Gastroesophageal sphincter (tissue), 4 donors: ENCODE data around the gene TRAK2. TPM values are rescaled to one million over a fixed set of nuclear protein-coding genes. Genes with fewer than 3 reads are reported as not detected.
A peak's percentile ranks its signal among the peaks of the same experiment; 100 is the strongest.

ENCODE experiments used
- ATAC-seq: fragments of 150-250 bp; one replicate; pipeline ENCODE4 v1.9.1; 2016; ENCODE audit warnings: mild to moderate bottlenecking, moderate library complexity
- H3K27ac ChIP-seq, 4 donors: fragments of 200-600 bp; sonication (generic) in 3 of 4; 1 replicate in 3 of 4; 2 replicates in 1 of 4; pipeline ENCODE4 v1.5.1; 2016 to 2019
- H3K27me3 ChIP-seq: fragments of 200-600 bp; sonication (generic); one replicate; pipeline ENCODE4 v1.5.1; 2019
- H3K36me3 ChIP-seq, 2 donors: fragments of 200-600 bp; sonication (generic); one replicate each; pipeline ENCODE4 v1.5.1; 2019; ENCODE audit warnings: control low read depth in 1 of 2
- H3K4me1 ChIP-seq, 3 donors: fragments of 200-600 bp; sonication (generic); 1 replicate in 2 of 3; 2 replicates in 1 of 3; pipeline ENCODE4 v1.5.1; 2016 to 2019; ENCODE audit warnings: control low read depth in 2 of 3
- H3K4me3 ChIP-seq, 2 donors: fragments of 200-600 bp; sonication (generic); one replicate each; pipeline ENCODE4 v1.5.1; 2019; ENCODE audit warnings: mild to moderate bottlenecking in 1 of 2, moderate library complexity in 1 of 2
- H3K9me3 ChIP-seq, 3 donors: fragments of 200-600 bp; sonication (generic); one replicate each; pipeline ENCODE4 v1.5.1; 2017 to 2019; ENCODE audit warnings: control low read depth in 2 of 3
- EP300 ChIP-seq: sonication (generic); formaldehyde crosslinking; IDR thresholded peaks from one replicate; pipeline ENCODE4 v1.6.1; 2017; ENCODE audit warnings: antibody characterized with exemption, mild to moderate bottlenecking
- POLR2A ChIP-seq, 2 donors: fragments of 450-650 bp; IDR thresholded peaks; one replicate each; pipeline ENCODE4 v1.6.1; 2017; ENCODE audit warnings: antibody characterized with exemption in 2 of 2, mild to moderate bottlenecking in 2 of 2, moderate library complexity in 1 of 2
- POLR2AphosphoS5 ChIP-seq: sonication (generic); formaldehyde crosslinking; IDR thresholded peaks from one replicate; pipeline ENCODE4 v1.6.1; 2017; ENCODE audit warnings: antibody characterized with exemption
- WGBS, 2 donors: methylation state at CpG; one replicate each; pipeline ENCODE4 v1.1.5; 2018; ENCODE audit warnings: low coverage in 1 of 2; 5-methylcytosine and 5-hydroxymethylcytosine counted together
- total RNA-seq, 4 donors: library from RNA; depleted of rRNA; stranded (reverse); fragments of >200 nt; gene quantifications; one replicate each; pipeline ENCODE4 v1.1.0, GENCODE V29; 2016
- TF ChIP-seq, protein P1 (sequence below), 4 experiments: fragments of 200-600 bp in 2 of 4; fragments of 450-650 bp in 2 of 4; sonication (generic) in 1 of 4; IDR thresholded peaks; one replicate each; pipeline ENCODE4 v1.5.1; 2017 to 2019; ENCODE audit warnings: antibody characterized with exemption in 4 of 4, mild to moderate bottlenecking in 2 of 4, moderate library complexity in 2 of 4

TRAK2 gene
- total RNA-seq, 4 donors from 2014 or later, result 64.8 to 129 (median 105) TPM

DNA sequence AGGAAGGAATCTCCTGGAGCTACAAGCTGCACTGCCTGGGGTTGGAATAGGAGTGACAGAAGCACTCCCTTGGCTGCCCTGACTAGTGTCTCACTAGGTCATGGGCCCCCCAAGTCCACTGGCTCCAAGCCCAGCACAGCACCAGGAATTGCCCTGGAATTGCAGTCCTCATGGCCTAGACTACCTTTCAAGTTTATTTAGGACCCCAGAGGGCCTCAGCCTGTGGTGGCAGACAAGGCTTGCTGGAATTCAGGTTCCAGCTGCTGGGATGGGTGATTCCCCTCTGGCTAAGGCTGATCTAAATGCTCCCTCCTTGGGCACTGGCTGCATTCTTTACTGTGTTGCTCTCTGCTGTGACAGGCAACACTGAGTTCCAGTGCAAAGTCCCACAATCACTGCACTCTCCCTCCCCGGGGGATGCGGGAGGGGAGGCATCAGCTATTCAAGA, 14.3 kb upstream of the TRAK2 start:
- ATAC-seq, result no peak
- Histone ChIP-seq H3K4me1 (peaks cover 3 to 37% (median 4%) of the 10 kb centered on the region in 3 donors), H3K27me3 (no peaks in the 10 kb centered on the region), H3K9me3 (no peaks in the 10 kb centered on the region), H3K27ac (peak overlapping the region in 3 of 4 donors; percentile 27 to 67 (median 50)), H3K36me3 (peaks cover 10 to 75% of the 10 kb centered on the region in 2 donors), H3K4me3 (no peak overlapping the region)
- TF ChIP-seq POLR2A (IDR thresholded peaks at IDR 0.05) (no peak), POLR2AphosphoS5 (no peak), EP300 (no peak)
- TF ChIP-seq, protein P1, sequence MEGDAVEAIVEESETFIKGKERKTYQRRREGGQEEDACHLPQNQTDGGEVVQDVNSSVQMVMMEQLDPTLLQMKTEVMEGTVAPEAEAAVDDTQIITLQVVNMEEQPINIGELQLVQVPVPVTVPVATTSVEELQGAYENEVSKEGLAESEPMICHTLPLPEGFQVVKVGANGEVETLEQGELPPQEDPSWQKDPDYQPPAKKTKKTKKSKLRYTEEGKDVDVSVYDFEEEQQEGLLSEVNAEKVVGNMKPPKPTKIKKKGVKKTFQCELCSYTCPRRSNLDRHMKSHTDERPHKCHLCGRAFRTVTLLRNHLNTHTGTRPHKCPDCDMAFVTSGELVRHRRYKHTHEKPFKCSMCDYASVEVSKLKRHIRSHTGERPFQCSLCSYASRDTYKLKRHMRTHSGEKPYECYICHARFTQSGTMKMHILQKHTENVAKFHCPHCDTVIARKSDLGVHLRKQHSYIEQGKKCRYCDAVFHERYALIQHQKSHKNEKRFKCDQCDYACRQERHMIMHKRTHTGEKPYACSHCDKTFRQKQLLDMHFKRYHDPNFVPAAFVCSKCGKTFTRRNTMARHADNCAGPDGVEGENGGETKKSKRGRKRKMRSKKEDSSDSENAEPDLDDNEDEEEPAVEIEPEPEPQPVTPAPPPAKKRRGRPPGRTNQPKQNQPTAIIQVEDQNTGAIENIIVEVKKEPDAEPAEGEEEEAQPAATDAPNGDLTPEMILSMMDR (IDR thresholded peaks at IDR 0.05), result no peak
- 80% methylated on average over 2 of the region's 2 CpGs; no CpG with 5 or more reads in 1 of the 2 donors for WGBS, 2 donors

DNA sequence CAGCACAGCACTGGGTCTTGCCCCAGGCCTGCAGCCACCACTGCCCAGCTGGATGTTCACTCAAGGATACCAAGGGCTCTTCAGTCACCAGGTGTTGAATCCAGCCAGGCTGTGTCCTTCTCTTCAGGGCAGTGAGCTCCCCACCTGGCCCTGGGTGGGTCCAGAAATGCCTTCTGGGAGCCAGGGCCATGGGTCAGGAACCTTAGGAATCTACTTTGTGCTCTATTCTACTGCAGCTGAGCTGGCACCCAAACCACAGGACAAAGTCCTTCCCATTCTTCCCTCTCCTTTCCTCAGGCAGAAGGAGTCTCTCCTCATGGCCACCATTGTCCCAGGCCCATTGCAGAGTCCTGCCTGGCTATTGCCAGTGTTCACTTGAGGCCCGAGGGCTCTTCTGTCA, 13.3 kb upstream of the TRAK2 start:
- no CpG with 5 or more reads among the region's 1 CpG for WGBS, 2 donors
- Histone ChIP-seq H3K27me3 (no peaks in the 10 kb centered on the region), H3K4me1 (peaks cover 3 to 33% (median 4%) of the 10 kb centered on the region in 3 donors), H3K9me3 (no peaks in the 10 kb centered on the region), H3K27ac (peak overlapping the region in 2 of 4 donors; percentile 50 to 67), H3K36me3 (peaks cover 6 to 75% of the 10 kb centered on the region in 2 donors), H3K4me3 (no peak overlapping the region)
- no peak for ATAC-seq
- no peak for TF ChIP-seq POLR2AphosphoS5
- TF ChIP-seq EP300, result no peak
- TF ChIP-seq, protein P1 (IDR thresholded peaks at IDR 0.05), result no peak
- no peak for TF ChIP-seq POLR2A (IDR thresholded peaks at IDR 0.05)

DNA sequence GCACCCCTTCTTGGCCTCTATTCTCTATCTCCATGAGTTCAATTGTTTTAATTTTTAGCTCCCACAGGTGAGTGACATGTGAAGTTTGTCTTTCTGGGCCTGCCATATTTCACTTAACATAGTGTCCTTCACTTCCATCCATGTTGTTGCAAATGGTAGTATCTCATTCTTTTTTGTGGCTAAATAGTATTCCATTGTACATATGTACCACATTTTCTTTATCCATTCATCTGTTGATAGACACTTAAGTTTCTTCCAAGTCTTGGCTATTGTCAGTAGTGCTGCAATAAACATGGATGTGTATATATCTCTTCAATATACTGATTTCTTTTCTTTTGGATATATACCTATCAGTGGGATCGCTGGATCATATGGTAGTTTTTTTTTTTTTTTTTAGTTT, 9.3 kb upstream of the TRAK2 start:
- no peak overlapping the region for H3K27ac ChIP-seq
- no peak overlapping the region for H3K4me3 ChIP-seq
- no peaks in the 10 kb centered on the region for H3K27me3 ChIP-seq
- peaks cover 0 to 13% (median 4%) of the 10 kb centered on the region in 3 donors for H3K4me1 ChIP-seq
- TF ChIP-seq EP300 (no peak), POLR2A (IDR thresholded peaks at IDR 0.05) (no peak), POLR2AphosphoS5 (no peak)
- TF ChIP-seq, protein P1 (IDR thresholded peaks at IDR 0.05), result no peak
- 88 to 100% methylated on average over 1 of the region's 1 CpG for WGBS, 2 donors
- ATAC-seq, result no peak
- H3K9me3 ChIP-seq, result no peaks in the 10 kb centered on the region
- H3K36me3 ChIP-seq, result peaks cover 2 to 94% of the 10 kb centered on the region in 2 donors

DNA sequence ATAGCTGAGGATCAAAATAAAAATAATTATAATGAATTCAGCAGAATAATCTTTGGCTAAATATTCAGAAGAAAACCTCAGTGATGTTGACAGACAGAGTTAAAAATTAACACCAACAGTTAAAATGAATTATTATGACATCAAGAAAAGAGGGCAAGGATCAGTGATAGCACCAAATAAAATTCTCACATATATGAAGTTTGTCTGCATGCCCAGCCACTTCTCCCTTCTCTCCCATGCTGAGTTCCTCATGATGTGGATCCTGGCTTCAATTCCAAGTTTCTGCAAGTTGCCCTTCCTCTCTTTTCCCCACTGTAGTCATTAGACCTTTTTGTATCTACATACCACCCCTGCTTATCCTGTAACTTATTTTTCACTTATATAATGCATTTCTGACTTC, 7.1 kb upstream of the TRAK2 start:
- H3K9me3 ChIP-seq, result no peaks in the 10 kb centered on the region
- H3K27ac ChIP-seq, result no peak overlapping the region
- H3K36me3 ChIP-seq, result peaks cover 2 to 81% of the 10 kb centered on the region in 2 donors
- H3K4me3 ChIP-seq, result no peak overlapping the region
- no peak for ATAC-seq
- TF ChIP-seq POLR2AphosphoS5 (no peak), POLR2A (IDR thresholded peaks at IDR 0.05) (no peak), EP300 (no peak)
- TF ChIP-seq, protein P1 (IDR thresholded peaks at IDR 0.05), result no peak
- H3K27me3 ChIP-seq, result no peaks in the 10 kb centered on the region
- H3K4me1 ChIP-seq, result peaks cover 0 to 8% (median 0%) of the 10 kb centered on the region in 3 donors

DNA sequence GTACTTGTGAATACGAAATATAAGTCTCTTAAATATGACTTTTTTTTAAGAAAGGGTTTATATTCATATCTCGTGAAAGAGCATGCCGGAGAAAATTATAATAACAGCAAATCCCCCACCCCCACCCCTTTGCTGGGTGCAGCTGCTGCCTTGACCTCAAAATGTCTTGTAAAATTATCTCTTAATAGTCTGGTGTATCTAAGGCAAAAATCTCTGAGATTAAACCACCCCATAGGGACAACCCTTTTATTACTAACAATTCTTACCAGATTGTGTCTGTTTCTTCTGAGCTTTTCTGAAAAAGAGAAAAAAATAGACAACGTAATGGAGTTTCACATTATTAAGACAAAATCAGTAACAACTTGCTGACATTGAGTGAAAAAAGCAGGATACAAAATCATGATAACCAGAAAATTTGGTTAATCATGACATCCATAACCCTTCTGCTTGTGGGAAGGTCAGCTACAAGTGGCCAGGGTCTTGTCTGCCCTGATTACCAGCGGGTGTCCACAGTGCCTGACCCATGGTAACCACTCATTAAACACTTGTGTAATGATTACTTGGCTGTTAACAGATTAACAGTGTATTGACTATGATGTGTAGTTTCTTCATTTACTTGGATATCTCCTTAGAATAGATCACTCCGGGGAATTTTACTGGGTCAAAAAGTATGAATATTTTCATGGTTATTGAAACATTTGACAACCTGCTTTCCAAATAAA, 1.8 kb upstream of the TRAK2 start:
- no peaks in the 10 kb centered on the region for H3K27me3 ChIP-seq
- H3K27ac ChIP-seq, result no peak overlapping the region
- WGBS, 2 donors, result 84 to 86% methylated on average over 6 of the region's 6 CpGs
- ATAC-seq, result no peak
- no peaks in the 10 kb centered on the region for H3K9me3 ChIP-seq
- H3K4me3 ChIP-seq, result peak overlapping the region in 1 of 2 donors; percentile 92
- TF ChIP-seq POLR2AphosphoS5, result no peak
- no peak for TF ChIP-seq POLR2A (IDR thresholded peaks at IDR 0.05)
- TF ChIP-seq, protein P1 (IDR thresholded peaks at IDR 0.05), result no peak
- no peak for TF ChIP-seq EP300
- H3K36me3 ChIP-seq, result peaks cover 0 to 28% of the 10 kb centered on the region in 2 donors
- H3K4me1 ChIP-seq, result peaks cover 0 to 50% (median 9%) of the 10 kb centered on the region in 3 donors
